ENCODE measurements around the gene FOXN1. TPM values are rescaled to one million over a fixed set of nuclear protein-coding genes. Genes with fewer than 3 reads are reported as not detected.

The FOXN1 gene
- total and polyA plus RNA-seq, 2 of the 13 experiments (the other 11 are each of a cell fraction or from before 2014, with no cell fraction given) = 0.01 TPM; not detected in 1

GRCh38 chr17:28555022-28555421 lies 48.9 kb downstream of the FOXN1 start:
- BruUV-seq (replicated peaks) = no TSS peak
- Histone ChIP-seq H3K9me3 (ENCODE audit: low read length) (no peaks in the 10 kb centered on the region), H3K9ac (ENCODE audit: insufficient read depth, low read depth, low read length) (no peak overlapping the region), H2AFZ (ENCODE audit: low read length) (no peak overlapping the region), H3K4me1 (ENCODE audit: insufficient read depth, low read length) (peaks cover 35% of the 10 kb centered on the region), H3K36me3 (replicated peaks in 1 of 2; ENCODE audit: control insufficient read depth in 1 of 2, insufficient read depth in 2 of 2, low read length in 2 of 2) (peaks cover 19 to 54% of the 10 kb centered on the region in 2 experiments), H3K27ac (ENCODE audit: extremely low read length, insufficient read depth, low read length) (no peak overlapping the region), H4K20me1 (ENCODE audit: insufficient read depth, low read length) (no peaks in the 10 kb centered on the region), H3K27me3 (ENCODE audit: control insufficient read depth in 1 of 2, insufficient read depth in 2 of 2, low read length in 2 of 2) (no peaks in the 10 kb centered on the region), H3K4me2 (ENCODE audit: low read depth, low read length) (no peak overlapping the region), H3K79me2 (ENCODE audit: insufficient read depth, low read length) (no peaks in the 10 kb centered on the region), H3K4me3 (replicated peaks in 1 of 3; ENCODE audit: insufficient read depth in 1 of 3, low read depth in 2 of 3, low read length in 3 of 3) (no peak overlapping the region)
- intact Hi-C loops (cut with micrococcal nuclease; ENCODE audit: unreplicated experiment) (no loop called here), in situ Hi-C loops (cut with HindIII; ENCODE audit: extremely low pct_ligation_motif_present, low pct_unique_long_range_greater_than_20kb) (no loop called here)
- no peak for ATAC-seq
- 93% methylated on average over 2 of the region's 3 CpGs for WGBS (ENCODE audit: low lambda C conversion rate)
- FAIRE-seq = no peak
- CTCF ChIA-PET (ENCODE audit: low intra/inter-chr PET ratio, low total read pairs) = no interaction called here
- DNase-seq (ENCODE audit: low spot score) = no peak
- POLR2A ChIA-PET = no interaction called here
- TF ChIP-seq TCF7L2 (IDR thresholded peaks at IDR 0.05; ENCODE audit: low read depth, low read length) (no peak), EED (CRISPR knock-in tag; IDR thresholded peaks at IDR 0.05) (no peak), HNF1B (CRISPR knock-in tag; IDR thresholded peaks at IDR 0.05) (no peak), SSRP1 (CRISPR knock-in tag; IDR thresholded peaks at IDR 0.05) (no peak), MTF1 (CRISPR knock-in tag; IDR thresholded peaks at IDR 0.05) (no peak), EHMT2 (IDR thresholded peaks at IDR 0.05; ENCODE audit: borderline replicate concordance, low read depth, low read length) (no peak), ZFP90 (CRISPR knock-in tag; IDR thresholded peaks at IDR 0.05; ENCODE audit: borderline replicate concordance) (no peak), CEBPB (IDR thresholded peaks at IDR 0.05; ENCODE audit: borderline replicate concordance, low read depth, low read length) (no peak), GTF3A (CRISPR knock-in tag; conservative IDR thresholded peaks at IDR 0.05) (no peak), SP2 (CRISPR knock-in tag; IDR thresholded peaks at IDR 0.05) (no peak)

Data from HepG2 (cell line).